HFFc6 (cell line): Measurements from ENCODE around the gene DDAH1. TPM values are rescaled to one million over a fixed set of nuclear protein-coding genes. Genes with fewer than 3 reads are reported as not detected.

Source experiments
- DNase-seq: peaks from one replicate; pipeline ENCODE4 v3.0.0-alpha.2; 2018
- H3K27ac Mint-ChIP-seq: 2 replicates; pipeline ENCODE4 v1.8.0; 2020; ENCODE audit warnings: mild to moderate bottlenecking, mixed read lengths
- H3K27me3 Mint-ChIP-seq: 2 replicates; pipeline ENCODE4 v1.8.0; 2021; ENCODE audit warnings: mild to moderate bottlenecking, moderate library complexity, mixed read lengths; ENCODE audit not compliant: insufficient read depth
- H3K36me3 Mint-ChIP-seq: 2 replicates; pipeline ENCODE4 v1.8.0; 2021; ENCODE audit warnings: low read depth, mixed read lengths
- H3K4me1 Mint-ChIP-seq: 2 replicates; pipeline ENCODE4 v1.8.0; 2020; ENCODE audit warnings: low read depth, mixed read lengths
- H3K4me3 Mint-ChIP-seq: 2 replicates; pipeline ENCODE4 v1.8.0; 2020; ENCODE audit warnings: mild to moderate bottlenecking, moderate library complexity, mixed read lengths
- H3K9me3 Mint-ChIP-seq: 2 replicates; pipeline ENCODE4 v1.8.0; 2020; ENCODE audit warnings: mild to moderate bottlenecking, mixed read lengths
- CTCF ChIP-seq: fragments of 200-600 bp; sonication (generic); IDR thresholded peaks from 2 replicates; pipeline ENCODE4 v1.5.0; 2021; ENCODE audit warnings: antibody characterized with exemption, mild to moderate bottlenecking
- total RNA-seq, 6 experiments: library from RNA; stranded (reverse); fragmentation: NEBNext Ultra II Directional; extraction: Animal tissue kit (Norgen Biotek cat#: 25700); gene quantifications; 2 replicates in 1 of 6; 3 replicates in 5 of 6; pipeline ENCODE4 v1.2.3, GENCODE V29; 2021

Gene DDAH1
- total RNA-seq, 6 experiments from 2014 or later = 235 to 320 (median 277) TPM

GRCh38 chr1:85449356-85449755, 15.6 kb downstream of the DDAH1 start:
- DNase-seq = no peak
- Mint-ChIP-seq H3K36me3 (peaks cover 5% of the 10 kb centered on the region; the same call in 1 of the 2 replicates), H3K4me1 (no peaks in the 10 kb centered on the region; the same call in 1 of the 2 replicates), H3K27me3 (peaks cover 2% of the 10 kb centered on the region; the same call in 1 of the 2 replicates), H3K27ac (peak overlapping the region; percentile 87), H3K4me3 (peak overlapping the region; percentile 9), H3K9me3 (no peaks in the 10 kb centered on the region)
- no peak for TF ChIP-seq CTCF

- peaks cover 4% of the 10 kb centered on the region; the same call in 1 of the 2 replicates for H3K9me3 Mint-ChIP-seq
- H3K36me3 Mint-ChIP-seq = no peaks in the 10 kb centered on the region; the same call in none of the 2 replicates
- no peak for TF ChIP-seq CTCF
- H3K4me1 Mint-ChIP-seq = no peaks in the 10 kb centered on the region; the same call in 1 of the 2 replicates
- peak overlapping the region; percentile 52 for H3K4me3 Mint-ChIP-seq
- DNase-seq = peak; percentile 32
- H3K27ac Mint-ChIP-seq = peak overlapping the region; percentile 87
- peaks cover 2% of the 10 kb centered on the region; the same call in 1 of the 2 replicates for H3K27me3 Mint-ChIP-seq
These were observed 16.6 kb downstream of the DDAH1 start for GRCh38 chr1:85448358-85448757.

- peaks cover 4% of the 10 kb centered on the region; the same call in 1 of the 2 replicates for H3K9me3 Mint-ChIP-seq
- H3K27ac Mint-ChIP-seq = peak overlapping the region; percentile 87
- TF ChIP-seq CTCF = no peak
- H3K27me3 Mint-ChIP-seq = peaks cover 2% of the 10 kb centered on the region; the same call in 1 of the 2 replicates
- H3K36me3 Mint-ChIP-seq = peaks cover under 1% of the 10 kb centered on the region
- H3K4me3 Mint-ChIP-seq = peak overlapping the region; percentile 52
- no peak for DNase-seq
- no peaks in the 10 kb centered on the region; the same call in 1 of the 2 replicates for H3K4me1 Mint-ChIP-seq
These were observed 17.7 kb downstream of the DDAH1 start for GRCh38 chr1:85447006-85447943.

- H3K27ac Mint-ChIP-seq = peak overlapping the region; percentile 48
- peaks cover 10% of the 10 kb centered on the region for H3K4me1 Mint-ChIP-seq
- no peak overlapping the region for H3K4me3 Mint-ChIP-seq
- peaks cover 14% of the 10 kb centered on the region for H3K36me3 Mint-ChIP-seq
- no peak for TF ChIP-seq CTCF
- peaks cover 4% of the 10 kb centered on the region; the same call in 1 of the 2 replicates for H3K9me3 Mint-ChIP-seq
- peaks cover 6% of the 10 kb centered on the region; the same call in 1 of the 2 replicates for H3K27me3 Mint-ChIP-seq
- no peak for DNase-seq
These were observed 19.1 kb downstream of the DDAH1 start for GRCh38 chr1:85445906-85446305.

GRCh38 chr1:85444381-85444780, 20.6 kb downstream of the DDAH1 start:
- Mint-ChIP-seq H3K4me3 (no peak overlapping the region; the same call in 1 of the 2 replicates), H3K4me1 (peaks cover 25% of the 10 kb centered on the region), H3K36me3 (peaks cover 19% of the 10 kb centered on the region), H3K9me3 (peaks cover 4% of the 10 kb centered on the region; the same call in 1 of the 2 replicates), H3K27ac (peak overlapping the region; percentile 19; the same call in 1 of the 2 replicates), H3K27me3 (peaks cover 7% of the 10 kb centered on the region; the same call in 1 of the 2 replicates)
- DNase-seq = no peak
- no peak for TF ChIP-seq CTCF
